ENCODE results near the gene LDLRAD4. TPM values are rescaled to one million over a fixed set of nuclear protein-coding genes. Genes with fewer than 3 reads are reported as not detected.

The LDLRAD4 gene
- total and polyA plus RNA-seq, 2 experiments from 2014 or later = 0.73 to 1.9 TPM

DNA sequence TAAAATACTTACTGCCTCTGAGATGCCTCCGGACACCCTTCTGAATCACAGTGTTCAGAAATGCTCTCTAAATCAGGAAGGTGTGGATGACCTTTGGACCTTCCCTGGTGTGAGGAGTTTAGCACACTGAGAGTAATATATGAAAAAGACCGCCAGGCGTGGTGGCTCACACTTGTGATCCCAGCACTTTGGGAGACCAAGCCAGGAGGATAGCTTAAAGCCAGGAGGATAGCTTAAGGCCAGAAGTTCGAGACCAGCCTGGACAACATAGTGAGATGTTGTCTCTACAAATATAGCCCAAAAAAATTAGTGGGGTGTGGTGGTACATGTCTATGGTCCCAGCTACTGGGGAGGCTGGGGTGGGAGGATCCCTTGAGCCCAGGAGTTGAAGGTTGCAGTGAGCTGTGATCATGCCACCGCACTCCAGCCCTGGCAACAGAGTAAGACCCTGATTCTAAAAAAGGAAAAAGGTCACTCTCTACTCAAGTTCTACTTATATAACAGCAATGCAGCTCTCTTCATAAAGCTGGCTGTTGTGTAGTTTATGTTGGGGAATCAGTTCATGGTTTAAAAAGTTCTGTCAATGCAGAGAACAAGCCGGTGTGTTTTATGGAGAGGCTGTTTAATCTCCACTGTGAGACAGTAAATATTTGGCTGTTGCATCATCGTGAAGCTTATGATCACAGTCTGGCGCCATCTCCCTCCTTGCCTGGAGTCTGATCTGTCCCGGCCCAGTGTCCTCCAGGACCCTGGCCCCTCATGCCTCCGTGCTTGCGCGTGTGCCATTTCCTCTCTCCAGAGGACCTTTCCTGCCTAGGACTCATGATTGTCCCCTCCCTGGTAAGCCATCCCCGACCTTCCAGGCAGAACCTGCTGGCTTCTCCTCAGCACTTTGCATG lies 323.3 kb downstream of the LDLRAD4 start:
- no peak overlapping the region for H3K27ac Mint-ChIP-seq
- H4K20me1 ChIP-seq (replicated peaks; ENCODE audit: insufficient read depth) = no peaks in the 10 kb centered on the region

DNA sequence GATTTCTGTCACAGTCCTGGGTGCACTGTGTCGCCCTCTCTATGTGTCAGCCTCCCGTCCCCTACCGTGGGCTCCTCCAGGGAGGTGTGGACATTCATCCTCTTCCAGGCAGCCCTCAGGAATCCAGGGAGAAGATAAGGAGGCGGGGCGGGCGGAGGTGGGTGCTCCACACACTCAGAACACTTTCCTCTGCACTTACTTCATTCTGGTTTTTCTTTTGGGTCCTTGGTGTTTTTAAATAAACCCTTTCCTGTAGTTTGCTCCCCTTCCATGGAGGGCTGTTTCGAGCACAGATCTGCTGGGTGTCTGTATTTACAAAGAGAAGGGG lies 323.9 kb downstream of the LDLRAD4 start:
- Mint-ChIP-seq H3K36me3 (ENCODE audit: low read depth) (peaks cover 3% of the 10 kb centered on the region; the same call in 1 of the 3 replicates), H3K27me3 (ENCODE audit: insufficient read depth, low read depth, poor library complexity) (peaks cover 3% of the 10 kb centered on the region), H3K4me1 (peaks cover 19% of the 10 kb centered on the region), H3K4me3 (no peak overlapping the region), H3K27ac (no peak overlapping the region), H3K9me3 (peaks cover 7% of the 10 kb centered on the region; the same call in 2 of the 3 replicates)
- Histone ChIP-seq H3K27me3 (ENCODE audit: insufficient read depth) (no peaks in the 10 kb centered on the region), H3K4me2 (no peak overlapping the region), H2AFZ (no peak overlapping the region), H3K79me2 (replicated peaks; ENCODE audit: insufficient read depth) (no peaks in the 10 kb centered on the region), H4K20me1 (replicated peaks; ENCODE audit: insufficient read depth) (no peaks in the 10 kb centered on the region), H3K4me3 (no peak overlapping the region), H3K4me1 (ENCODE audit: insufficient read depth) (no peaks in the 10 kb centered on the region; the same call in 1 of the 2 replicates), H3F3A (replicated peaks; ENCODE audit: low read depth) (no peaks in the 10 kb centered on the region), H3K27ac (ENCODE audit: low read depth) (no peak overlapping the region), H3K9me2 (ENCODE audit: insufficient read depth) (peaks cover 4% of the 10 kb centered on the region; the same call in 1 of the 2 replicates), H3K36me3 (ENCODE audit: insufficient read depth) (no peaks in the 10 kb centered on the region)
- DNase-seq (ENCODE audit: low spot score) (no peak), ATAC-seq (no peak)
- TF ChIP-seq, protein P1, sequence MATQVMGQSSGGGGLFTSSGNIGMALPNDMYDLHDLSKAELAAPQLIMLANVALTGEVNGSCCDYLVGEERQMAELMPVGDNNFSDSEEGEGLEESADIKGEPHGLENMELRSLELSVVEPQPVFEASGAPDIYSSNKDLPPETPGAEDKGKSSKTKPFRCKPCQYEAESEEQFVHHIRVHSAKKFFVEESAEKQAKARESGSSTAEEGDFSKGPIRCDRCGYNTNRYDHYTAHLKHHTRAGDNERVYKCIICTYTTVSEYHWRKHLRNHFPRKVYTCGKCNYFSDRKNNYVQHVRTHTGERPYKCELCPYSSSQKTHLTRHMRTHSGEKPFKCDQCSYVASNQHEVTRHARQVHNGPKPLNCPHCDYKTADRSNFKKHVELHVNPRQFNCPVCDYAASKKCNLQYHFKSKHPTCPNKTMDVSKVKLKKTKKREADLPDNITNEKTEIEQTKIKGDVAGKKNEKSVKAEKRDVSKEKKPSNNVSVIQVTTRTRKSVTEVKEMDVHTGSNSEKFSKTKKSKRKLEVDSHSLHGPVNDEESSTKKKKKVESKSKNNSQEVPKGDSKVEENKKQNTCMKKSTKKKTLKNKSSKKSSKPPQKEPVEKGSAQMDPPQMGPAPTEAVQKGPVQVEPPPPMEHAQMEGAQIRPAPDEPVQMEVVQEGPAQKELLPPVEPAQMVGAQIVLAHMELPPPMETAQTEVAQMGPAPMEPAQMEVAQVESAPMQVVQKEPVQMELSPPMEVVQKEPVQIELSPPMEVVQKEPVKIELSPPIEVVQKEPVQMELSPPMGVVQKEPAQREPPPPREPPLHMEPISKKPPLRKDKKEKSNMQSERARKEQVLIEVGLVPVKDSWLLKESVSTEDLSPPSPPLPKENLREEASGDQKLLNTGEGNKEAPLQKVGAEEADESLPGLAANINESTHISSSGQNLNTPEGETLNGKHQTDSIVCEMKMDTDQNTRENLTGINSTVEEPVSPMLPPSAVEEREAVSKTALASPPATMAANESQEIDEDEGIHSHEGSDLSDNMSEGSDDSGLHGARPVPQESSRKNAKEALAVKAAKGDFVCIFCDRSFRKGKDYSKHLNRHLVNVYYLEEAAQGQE (IDR thresholded peaks at IDR 0.05; ENCODE audit: unreplicated experiment) = no peak
- TF ChIP-seq POLR2AphosphoS5 (IDR thresholded peaks at IDR 0.05; ENCODE audit: low read depth) (no peak), STAT1 (IDR thresholded peaks at IDR 0.05; ENCODE audit: unreplicated experiment) (no peak)
- TF ChIP-seq, protein P2, sequence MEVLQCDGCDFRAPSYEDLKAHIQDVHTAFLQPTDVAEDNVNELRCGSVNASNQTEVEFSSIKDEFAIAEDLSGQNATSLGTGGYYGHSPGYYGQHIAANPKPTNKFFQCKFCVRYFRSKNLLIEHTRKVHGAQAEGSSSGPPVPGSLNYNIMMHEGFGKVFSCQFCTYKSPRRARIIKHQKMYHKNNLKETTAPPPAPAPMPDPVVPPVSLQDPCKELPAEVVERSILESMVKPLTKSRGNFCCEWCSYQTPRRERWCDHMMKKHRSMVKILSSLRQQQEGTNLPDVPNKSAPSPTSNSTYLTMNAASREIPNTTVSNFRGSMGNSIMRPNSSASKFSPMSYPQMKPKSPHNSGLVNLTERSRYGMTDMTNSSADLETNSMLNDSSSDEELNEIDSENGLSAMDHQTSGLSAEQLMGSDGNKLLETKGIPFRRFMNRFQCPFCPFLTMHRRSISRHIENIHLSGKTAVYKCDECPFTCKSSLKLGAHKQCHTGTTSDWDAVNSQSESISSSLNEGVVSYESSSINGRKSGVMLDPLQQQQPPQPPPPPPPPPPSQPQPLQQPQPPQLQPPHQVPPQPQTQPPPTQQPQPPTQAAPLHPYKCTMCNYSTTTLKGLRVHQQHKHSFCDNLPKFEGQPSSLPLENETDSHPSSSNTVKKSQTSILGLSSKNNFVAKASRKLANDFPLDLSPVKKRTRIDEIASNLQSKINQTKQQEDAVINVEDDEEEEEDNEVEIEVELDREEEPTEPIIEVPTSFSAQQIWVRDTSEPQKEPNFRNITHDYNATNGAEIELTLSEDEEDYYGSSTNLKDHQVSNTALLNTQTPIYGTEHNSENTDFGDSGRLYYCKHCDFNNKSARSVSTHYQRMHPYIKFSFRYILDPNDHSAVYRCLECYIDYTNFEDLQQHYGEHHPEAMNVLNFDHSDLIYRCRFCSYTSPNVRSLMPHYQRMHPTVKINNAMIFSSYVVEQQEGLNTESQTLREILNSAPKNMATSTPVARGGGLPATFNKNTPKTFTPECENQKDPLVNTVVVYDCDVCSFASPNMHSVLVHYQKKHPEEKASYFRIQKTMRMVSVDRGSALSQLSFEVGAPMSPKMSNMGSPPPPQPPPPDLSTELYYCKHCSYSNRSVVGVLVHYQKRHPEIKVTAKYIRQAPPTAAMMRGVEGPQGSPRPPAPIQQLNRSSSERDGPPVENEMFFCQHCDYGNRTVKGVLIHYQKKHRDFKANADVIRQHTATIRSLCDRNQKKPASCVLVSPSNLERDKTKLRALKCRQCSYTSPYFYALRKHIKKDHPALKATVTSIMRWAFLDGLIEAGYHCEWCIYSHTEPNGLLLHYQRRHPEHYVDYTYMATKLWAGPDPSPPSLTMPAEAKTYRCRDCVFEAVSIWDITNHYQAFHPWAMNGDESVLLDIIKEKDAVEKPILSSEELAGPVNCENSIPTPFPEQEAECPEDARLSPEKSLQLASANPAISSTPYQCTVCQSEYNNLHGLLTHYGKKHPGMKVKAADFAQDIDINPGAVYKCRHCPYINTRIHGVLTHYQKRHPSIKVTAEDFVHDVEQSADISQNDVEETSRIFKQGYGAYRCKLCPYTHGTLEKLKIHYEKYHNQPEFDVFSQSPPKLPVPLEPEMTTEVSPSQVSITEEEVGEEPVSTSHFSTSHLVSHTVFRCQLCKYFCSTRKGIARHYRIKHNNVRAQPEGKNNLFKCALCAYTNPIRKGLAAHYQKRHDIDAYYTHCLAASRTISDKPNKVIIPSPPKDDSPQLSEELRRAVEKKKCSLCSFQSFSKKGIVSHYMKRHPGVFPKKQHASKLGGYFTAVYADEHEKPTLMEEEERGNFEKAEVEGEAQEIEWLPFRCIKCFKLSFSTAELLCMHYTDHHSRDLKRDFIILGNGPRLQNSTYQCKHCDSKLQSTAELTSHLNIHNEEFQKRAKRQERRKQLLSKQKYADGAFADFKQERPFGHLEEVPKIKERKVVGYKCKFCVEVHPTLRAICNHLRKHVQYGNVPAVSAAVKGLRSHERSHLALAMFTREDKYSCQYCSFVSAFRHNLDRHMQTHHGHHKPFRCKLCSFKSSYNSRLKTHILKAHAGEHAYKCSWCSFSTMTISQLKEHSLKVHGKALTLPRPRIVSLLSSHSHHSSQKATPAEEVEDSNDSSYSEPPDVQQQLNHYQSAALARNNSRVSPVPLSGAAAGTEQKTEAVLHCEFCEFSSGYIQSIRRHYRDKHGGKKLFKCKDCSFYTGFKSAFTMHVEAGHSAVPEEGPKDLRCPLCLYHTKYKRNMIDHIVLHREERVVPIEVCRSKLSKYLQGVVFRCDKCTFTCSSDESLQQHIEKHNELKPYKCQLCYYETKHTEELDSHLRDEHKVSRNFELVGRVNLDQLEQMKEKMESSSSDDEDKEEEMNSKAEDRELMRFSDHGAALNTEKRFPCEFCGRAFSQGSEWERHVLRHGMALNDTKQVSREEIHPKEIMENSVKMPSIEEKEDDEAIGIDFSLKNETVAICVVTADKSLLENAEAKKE (CRISPR knock-in tag; IDR thresholded peaks at IDR 0.05) = no peak
- TF ChIP-seq, protein P3, sequence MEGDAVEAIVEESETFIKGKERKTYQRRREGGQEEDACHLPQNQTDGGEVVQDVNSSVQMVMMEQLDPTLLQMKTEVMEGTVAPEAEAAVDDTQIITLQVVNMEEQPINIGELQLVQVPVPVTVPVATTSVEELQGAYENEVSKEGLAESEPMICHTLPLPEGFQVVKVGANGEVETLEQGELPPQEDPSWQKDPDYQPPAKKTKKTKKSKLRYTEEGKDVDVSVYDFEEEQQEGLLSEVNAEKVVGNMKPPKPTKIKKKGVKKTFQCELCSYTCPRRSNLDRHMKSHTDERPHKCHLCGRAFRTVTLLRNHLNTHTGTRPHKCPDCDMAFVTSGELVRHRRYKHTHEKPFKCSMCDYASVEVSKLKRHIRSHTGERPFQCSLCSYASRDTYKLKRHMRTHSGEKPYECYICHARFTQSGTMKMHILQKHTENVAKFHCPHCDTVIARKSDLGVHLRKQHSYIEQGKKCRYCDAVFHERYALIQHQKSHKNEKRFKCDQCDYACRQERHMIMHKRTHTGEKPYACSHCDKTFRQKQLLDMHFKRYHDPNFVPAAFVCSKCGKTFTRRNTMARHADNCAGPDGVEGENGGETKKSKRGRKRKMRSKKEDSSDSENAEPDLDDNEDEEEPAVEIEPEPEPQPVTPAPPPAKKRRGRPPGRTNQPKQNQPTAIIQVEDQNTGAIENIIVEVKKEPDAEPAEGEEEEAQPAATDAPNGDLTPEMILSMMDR (conservative IDR thresholded peaks at IDR 0.05; ENCODE audit: low read depth in 2 of 2) = no peak

More for the DNA sequence above, 323.3 kb downstream of the LDLRAD4 start:
- no peaks in the 10 kb centered on the region for H3K36me3 Mint-ChIP-seq (ENCODE audit: low read depth)
- Histone ChIP-seq H3K4me2 (no peak overlapping the region), H2AFZ (no peak overlapping the region), H3K27ac (ENCODE audit: low read depth) (no peak overlapping the region), H3F3A (replicated peaks; ENCODE audit: low read depth) (no peaks in the 10 kb centered on the region), H3K27me3 (ENCODE audit: insufficient read depth) (no peaks in the 10 kb centered on the region), H3K36me3 (ENCODE audit: insufficient read depth) (no peaks in the 10 kb centered on the region), H3K4me1 (ENCODE audit: insufficient read depth) (no peaks in the 10 kb centered on the region; the same call in 1 of the 2 replicates), H3K9me2 (ENCODE audit: insufficient read depth) (peaks cover 4% of the 10 kb centered on the region; the same call in 1 of the 2 replicates), H3K79me2 (replicated peaks; ENCODE audit: insufficient read depth) (no peaks in the 10 kb centered on the region), H3K4me3 (no peak overlapping the region)
- no peak overlapping the region for H3K4me3 Mint-ChIP-seq
- H3K9me3 Mint-ChIP-seq = peaks cover under 1% of the 10 kb centered on the region; the same call in 1 of the 3 replicates
- ATAC-seq (no peak), DNase-seq (ENCODE audit: low spot score) (no peak)
- peaks cover 3% of the 10 kb centered on the region for H3K27me3 Mint-ChIP-seq (ENCODE audit: insufficient read depth, low read depth, poor library complexity)
- peaks cover 19% of the 10 kb centered on the region for H3K4me1 Mint-ChIP-seq
- no peak for TF ChIP-seq NANOG (IDR thresholded peaks at IDR 0.05; ENCODE audit: borderline replicate concordance)
- TF ChIP-seq, protein P4, sequence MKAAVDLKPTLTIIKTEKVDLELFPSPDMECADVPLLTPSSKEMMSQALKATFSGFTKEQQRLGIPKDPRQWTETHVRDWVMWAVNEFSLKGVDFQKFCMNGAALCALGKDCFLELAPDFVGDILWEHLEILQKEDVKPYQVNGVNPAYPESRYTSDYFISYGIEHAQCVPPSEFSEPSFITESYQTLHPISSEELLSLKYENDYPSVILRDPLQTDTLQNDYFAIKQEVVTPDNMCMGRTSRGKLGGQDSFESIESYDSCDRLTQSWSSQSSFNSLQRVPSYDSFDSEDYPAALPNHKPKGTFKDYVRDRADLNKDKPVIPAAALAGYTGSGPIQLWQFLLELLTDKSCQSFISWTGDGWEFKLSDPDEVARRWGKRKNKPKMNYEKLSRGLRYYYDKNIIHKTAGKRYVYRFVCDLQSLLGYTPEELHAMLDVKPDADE (IDR thresholded peaks at IDR 0.05) = no peak
- no peak for TF ChIP-seq JUNB (IDR thresholded peaks at IDR 0.05; ENCODE audit: unreplicated experiment)

All from GM23338 (cell line).